Amniotic stem cell (primary cell): ENCODE measurements around the gene SDK1.

ENCODE experiments used
- DNase-seq: peaks from one replicate; lab custom pipeline; 2025; lab: John Stamatoyannopoulos, UW

Gene SDK1

DNA sequence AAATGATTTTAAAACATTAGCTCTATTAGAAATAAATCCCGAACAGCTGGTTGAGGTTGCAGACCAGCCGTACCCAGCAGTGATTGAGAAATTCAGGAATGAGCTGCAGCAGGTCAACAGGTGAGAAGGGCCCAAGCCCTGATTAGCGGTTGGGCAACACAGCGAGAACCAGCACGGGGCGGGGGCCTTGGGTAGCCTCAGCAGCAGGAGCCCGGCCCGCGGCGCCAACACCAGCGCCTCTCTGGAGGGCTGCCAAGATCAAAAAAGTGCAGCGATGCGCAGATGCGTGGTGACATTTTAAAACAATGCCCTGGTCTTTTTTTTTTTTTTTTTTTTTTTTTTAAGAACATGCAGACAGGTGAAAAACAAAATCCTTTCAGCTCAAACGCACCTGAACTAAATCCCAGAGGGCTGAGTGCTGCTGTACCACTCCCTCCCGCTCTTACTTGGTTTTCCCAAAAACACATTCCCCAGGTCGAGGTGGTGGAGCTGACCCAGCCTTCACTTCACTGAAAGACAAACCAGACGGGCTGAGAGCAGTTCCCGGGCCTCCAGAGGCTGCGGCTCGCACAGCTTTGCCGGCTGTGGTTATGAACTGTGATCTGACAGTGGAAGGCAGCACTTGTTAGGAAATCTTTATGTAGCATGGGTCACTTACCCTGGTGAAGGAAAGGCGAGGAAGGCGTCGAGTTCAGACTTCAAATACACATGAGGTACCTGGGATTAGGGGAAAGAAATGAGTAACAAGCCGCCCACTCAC, 579.4 kb downstream of the SDK1 start:
- DNase-seq, result no peak

DNA sequence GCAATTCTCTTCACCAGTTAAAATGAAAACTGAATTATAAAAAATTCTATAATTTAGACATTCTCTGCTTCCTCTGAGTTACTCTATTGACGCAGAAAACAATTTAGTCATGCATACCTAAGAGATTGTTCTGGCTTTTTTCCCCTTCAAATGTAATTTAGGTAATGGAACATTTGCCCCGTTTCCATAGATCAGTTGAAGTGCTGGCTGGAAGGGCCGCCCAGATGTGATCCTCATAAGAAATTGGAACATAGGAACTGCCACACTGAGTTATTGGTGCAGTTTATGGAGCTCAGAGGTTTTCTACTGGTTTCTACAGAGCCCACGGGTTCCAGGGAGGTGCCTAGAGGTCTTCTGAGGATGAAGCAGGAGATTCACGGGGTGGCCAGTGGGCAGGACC, 581.7 kb downstream of the SDK1 start:
- no peak for DNase-seq

DNA sequence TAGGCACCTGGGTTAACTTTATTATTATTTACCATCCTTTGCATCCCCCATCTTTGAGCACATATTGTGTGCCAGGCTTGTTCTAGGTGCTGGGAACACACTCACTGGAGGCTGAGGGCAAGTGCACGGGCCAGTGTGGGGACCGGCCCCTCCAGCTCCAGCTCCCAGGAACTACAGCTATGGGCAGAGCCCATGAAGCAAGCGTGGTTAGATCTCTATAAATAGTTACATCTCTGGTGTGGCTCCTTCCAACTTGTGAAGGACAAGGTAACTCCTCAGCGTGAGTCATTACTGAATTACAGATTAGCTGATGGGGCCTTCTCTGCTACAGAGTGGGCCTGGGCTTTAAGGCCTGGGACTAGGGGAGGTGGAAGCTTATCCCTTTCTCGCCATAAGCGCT, 583.5 kb downstream of the SDK1 start:
- DNase-seq, result no peak

DNA sequence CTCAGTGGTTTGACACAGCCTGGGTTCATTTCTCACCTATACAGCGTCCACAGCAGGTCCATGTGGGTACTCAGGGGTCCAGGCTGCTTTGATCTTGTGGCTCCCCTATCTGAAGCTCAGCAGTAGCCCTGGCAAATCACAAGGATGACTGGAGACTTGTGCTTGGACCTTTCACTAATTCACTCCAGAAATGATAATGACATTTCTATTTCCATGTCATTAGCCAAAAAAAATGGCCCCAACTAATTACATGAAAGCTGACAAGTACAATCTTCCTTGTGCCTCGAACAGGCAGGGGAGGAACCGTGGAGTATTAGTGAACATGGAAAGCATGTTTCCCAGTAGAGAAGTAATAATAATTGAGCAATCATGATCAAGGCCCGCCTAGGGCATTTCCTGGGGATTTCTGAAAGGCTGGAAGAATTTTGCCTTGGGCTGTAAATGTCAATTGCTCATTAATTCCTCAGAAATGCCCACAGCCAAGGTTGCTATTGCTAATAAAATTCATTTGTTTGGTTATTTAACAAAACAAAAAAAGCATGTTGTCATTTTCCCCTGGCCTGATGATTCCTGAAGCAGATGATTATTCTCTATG, 586.1 kb downstream of the SDK1 start:
- DNase-seq, result no peak

DNA sequence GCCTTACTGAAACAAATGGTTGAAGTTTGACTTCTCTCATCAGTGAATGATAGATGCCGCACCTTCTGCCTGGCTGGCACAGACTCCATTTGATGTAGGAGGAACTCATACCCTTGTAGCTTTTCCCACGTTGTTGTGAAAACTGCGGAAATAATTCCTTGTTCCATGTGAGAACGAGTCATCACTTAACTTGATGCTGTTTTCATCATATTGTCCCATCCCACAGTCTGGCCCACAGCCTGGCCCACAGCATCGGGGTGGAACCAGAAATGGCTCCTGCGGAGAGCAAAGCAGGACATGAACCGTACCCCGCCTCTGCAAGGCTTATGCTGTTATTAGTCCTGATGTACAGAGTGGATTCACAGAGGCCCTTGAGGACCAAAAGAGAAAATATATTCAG, 587.0 kb downstream of the SDK1 start:
- no peak for DNase-seq

DNA sequence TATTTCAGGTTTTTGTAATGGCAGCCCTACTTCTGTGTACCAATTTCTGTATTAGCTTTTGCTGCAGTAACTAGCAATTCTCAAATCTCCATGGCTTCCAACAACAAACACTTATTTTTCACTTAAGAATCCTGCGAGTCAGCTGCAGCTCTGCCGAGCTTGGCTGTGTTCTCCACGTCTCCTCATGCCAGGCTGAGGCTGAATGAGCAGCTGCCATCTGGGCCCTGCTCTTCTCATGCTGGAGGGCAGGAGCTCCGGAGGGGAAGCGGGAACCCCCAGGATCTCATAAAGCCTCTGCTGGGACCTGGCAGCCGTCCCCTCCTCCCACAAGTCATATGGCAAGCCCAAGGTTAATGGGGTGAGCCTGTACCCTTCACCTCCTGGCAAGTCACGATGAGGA, 591.1 kb downstream of the SDK1 start:
- DNase-seq, result no peak

DNA sequence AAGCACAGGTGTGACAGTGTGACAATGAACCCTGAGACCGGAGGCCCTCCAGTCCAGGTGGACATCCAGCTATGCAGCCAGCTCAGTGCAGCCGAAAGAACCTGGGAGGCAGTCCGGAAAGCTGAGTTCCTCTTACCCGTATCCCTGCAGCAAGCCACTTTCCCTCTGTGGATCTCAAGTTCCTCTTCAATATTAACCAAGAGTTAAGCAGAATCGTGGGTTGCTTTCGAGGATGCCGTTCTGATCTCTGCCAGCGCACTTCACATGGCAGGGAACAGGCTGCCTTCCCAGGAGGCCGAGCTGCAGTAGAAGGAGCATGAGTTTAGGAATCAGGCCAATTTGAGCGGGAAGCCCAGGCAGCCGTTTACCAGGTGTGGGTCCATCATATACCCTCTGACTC, 591.6 kb downstream of the SDK1 start:
- DNase-seq, result no peak

DNA sequence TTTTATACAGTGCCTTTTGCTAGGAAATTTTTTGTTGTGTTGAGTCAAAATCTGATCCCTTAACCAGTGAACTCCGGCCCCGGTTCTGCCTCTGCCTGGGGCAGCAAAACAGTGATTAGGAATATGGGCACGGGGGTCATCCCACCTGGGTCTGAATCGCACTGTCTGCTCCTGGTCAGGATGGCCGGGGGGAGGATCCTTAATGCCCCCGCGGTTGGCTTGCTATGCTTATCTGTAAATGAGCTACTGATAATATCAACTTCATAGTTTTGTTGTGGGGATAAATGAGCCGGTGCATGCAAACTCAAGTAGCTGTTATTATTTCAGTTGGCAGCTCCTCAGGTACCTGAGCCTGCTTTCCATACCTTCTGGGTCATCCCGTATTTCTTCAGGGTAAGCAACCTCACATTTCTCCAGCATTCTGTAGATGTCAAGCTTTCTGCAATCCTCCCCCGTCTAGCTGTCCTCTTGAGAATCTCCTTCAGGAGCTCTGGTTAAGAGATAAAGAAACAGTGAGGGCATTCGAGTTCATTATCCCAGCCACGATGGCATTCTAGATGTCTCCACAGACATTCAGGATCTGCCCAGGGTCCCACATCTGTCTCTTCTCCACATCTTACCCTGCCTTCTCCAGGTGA, 592.2 kb downstream of the SDK1 start:
- no peak for DNase-seq

DNA sequence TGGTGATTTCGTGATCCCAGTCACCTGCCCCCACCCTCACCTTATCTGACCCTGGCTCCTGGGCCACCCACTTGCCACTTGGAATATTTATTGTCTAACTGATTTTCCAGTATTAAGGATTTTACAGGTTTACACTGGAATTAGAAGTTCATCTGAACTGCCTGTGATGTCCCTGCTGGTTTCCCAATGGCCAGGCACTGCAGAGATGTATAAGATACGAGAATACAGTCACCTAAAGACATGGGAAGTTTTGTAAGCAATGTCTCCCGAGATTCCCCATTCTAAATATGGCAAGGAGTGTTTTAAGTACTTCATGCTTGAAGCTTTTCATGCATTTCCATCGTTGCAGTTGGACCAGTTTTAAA, 592.7 kb downstream of the SDK1 start:
- DNase-seq, result no peak

DNA sequence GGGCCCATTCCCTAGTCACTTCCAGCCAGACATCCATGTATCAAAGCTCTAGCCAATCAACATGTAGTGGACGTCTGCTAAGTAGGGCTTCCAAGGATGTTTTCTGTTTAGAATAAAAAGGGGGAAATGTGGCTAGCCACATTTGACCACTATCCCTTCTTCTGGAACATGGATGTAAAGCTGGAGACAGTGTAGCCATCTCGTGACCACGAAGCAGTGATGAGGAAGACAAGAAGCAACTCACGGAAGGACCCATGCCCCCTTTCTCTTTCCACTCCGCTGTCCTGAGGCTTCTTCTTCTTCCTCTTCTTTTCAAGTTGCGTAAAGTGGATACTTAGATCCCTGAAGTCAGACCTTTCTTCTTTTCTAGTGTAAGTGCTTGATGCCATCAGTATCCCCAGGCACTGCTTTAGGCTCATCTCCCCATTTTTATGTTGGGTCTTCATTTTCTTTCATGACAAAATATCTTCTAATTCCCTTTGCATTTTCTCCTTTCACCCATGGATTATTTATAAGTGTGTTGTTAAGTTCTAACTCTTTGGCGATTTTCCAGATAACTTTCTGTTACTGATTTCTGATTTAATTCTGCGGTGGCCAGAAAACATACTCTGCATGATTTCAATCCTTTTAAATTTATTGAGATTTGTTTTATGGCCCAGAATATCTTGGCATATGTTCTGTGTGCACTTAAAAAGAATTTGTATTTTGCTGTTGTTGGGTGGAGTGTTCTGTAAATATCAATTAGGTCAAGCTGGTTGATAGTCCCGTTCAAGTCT, 594.5 kb downstream of the SDK1 start:
- no peak for DNase-seq

DNA sequence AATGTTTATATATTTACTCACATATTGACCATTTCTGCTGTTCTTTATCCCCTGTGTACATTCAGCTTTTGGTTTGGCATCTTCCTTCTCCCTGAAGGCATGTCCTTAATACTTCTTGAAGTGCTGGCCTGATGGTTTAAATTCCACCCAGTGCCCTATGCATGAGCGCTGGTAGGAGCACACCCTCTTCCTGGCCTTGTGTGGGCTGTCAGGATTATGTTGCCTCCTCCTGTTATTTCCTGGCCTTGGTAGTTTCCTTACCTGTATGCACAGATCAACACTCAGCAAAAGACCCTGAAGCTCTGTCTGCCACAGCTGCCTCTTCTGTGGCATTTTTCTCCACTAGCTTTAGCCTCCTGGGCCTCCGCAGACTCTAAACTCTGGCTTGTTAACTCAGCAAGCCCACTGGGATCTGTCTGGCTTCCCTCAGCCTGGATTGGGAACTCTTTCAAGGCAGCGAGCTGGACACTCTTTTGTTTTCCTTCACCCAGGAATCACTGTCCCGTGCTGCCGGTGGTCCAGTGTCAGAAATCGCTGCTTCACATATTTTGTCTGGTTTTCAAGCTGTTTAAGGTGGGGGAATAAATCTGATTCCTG, 595.2 kb downstream of the SDK1 start:
- no peak for DNase-seq

DNA sequence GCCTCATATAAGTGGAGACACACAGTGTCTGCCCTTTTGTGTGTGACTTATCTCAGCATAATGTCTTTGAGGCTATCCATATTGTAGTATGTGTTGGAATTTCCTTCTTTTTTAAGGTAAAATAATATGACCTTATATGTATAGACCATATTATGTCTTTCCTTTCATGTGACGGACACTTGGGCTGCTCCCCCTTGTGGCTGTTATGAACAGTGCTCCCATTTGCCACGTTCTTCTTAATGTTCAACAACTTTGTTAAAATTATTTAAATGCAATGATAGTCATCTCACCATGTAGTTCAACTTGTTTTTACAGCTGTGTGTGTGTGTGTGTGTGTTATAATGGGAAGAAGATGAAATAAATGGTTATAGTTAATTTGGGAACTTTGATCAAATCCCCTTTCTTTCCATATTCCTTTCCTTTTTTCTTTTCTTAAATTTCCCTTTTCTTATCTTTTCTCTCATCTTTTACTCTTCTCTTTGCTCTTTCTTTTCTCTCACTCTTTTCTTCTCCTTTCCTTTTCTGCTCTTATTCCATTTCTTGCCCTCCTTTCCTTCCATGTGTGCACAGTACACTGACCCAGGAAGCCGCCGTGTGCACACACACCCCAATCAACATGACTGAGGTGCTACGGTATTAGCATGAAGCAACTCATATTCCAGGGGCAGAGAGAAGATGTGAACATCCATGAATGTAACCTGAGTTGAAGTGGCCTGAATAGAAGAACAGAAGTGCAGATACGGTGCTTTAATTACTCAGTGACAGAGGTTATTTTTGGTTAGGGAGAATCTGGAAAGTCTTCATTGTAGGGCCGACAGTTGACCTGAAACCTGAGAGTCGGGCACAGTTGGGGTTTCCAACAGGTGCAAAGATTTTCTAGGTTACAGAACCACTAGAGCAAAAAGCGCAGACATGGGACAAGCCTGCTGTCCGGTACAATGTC, 596.6 kb downstream of the SDK1 start:
- no peak for DNase-seq

DNA sequence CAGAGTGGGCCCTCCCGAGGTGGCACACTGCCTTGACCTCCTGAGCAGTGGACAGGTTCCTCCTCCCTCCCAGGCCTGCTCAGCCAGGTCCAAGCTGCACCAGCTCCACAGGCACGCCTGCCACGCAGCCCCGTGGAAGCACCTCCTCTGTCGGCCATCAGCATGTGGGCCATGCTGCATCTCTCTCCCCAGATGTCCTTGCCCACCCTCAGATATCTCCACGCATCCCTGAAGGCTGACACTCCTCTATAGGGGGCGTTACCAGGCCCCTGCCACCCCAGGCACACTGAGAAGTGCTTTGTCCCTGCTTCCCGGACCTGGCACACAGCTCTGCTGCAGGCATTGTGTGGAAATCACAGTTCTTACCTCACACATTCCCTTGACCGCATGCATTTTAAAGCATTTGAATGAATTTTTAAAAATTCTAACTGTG, 598.5 kb downstream of the SDK1 start:
- DNase-seq, result no peak

DNA sequence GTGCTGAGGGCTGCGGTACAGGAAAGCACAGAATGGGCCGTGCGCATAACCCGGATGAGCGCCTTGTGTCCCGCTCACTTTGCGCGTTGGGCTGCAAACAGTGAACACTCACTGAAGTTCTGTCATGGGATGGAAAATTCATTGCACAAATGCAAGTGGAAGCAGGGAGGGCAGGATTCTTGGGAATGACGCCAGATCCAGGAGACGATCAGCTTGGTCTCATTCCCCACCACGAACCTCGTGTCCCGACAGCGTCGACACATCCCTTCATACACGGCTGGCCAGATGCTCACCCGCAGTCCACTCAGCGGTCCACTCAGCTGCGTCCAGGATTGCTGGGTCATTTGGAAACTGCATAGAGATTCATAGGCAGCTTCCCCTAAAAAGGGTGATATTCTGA, 607.1 kb downstream of the SDK1 start:
- DNase-seq, result no peak

DNA sequence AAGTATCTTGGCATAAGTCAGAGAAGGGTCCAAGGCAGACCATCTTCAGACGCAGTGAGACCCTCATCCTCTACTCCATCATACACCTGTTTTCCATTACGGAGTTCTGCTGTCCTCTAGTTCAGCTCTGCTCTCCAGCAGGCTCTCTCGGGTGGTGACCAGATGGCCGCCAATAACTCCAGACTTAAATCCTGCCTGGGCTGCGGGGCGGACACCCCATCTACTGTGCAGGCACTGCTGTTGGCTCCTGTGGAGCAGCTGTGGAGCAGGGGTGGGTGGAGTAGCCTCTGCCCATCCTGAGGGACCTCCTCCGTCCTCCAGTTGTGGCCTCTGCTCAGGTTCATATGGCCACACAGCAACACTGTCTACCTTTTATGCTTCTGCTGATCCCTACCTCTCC, 608.1 kb downstream of the SDK1 start:
- DNase-seq, result no peak

DNA sequence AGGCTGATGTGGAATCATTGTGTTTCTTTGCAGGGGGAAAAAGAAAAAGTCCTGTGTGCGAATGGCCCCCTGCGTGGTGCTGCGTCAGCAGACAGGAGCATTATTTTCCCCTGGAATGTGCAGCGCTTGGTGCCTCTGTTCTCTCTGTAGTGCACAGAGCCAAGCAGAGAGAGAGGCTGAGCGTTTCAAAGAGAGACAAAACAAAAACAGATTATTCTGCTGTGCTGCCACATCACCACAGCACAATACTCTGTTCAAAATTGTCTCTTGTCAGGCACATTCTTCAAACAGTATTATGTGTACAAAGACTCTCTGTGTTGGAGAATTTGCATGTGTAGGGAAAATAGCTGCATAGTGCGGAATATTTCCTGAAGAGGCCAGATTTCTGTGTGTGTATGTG, 609.0 kb downstream of the SDK1 start:
- no peak for DNase-seq

DNA sequence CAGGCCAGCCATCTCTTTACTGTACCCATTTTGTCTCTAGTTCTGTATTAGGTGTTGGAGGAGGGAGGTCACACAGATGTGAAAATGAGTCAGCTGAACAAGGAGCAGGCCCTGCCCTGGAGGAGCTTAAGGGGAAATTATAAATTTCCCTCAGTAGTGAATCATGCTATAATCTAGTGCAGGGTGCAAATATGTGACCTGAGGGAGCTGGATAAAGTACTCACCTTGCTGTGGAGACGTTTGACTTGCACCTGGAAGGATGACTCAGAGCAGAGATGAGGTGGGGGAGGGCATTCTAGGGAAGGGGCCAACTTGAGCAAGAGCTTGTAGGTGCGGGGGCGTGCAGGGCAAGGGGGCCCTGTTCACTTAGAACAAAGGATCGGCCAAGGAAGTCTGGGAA, 610.6 kb downstream of the SDK1 start:
- no peak for DNase-seq

DNA sequence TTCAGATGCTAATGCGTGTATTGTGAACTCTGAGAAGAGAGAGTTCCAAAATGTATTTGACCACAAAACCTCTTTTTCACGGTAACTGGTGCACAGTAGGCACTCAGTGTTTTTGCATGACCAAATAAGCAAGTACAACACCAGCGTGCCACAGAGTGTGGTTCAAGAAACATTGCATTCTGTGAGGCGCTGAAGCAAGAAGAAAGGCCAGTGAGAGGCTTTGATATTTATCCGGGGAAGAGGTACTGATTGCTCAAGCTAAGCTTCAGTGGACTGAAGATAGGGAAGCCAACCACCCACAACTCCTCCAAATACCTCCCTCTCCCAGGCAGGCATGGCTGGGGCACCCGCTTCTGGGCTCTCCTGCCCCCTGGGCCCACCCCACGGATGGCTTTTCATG, 611.2 kb downstream of the SDK1 start:
- no peak for DNase-seq

DNA sequence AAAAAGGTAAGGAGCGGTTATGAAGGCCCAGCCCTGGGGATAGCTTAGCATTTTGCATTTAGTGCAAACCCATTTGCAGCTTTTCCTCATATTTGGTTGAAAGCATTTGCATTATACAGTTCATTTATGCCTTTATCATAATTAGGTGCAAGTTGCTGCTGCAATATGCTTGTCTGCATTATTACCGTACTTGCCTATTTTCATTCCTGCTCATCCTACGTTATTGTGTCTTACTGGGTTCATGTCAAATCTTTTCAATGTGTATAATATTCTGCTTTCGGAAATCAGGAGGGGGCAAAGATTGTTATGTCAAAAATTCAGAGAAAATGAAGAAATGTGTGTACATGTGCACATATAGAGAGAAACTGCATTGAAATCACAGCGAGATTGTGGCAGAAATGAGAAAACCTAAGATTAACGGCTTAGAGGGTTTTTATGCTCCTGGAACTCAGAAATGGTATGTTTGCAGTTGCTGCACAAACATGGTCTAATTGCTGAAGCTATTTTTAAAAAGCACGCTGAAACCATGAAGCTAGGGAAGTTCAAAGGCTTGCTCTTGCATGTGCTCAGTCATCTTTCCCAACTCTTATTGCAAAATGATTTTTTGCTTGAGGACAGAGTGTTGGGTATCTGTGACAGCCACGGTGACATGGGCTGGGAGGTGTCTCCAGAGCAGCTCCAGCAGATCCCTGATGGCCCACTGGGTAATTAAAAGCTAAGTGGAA, 613.2 kb downstream of the SDK1 start:
- no peak for DNase-seq

DNA sequence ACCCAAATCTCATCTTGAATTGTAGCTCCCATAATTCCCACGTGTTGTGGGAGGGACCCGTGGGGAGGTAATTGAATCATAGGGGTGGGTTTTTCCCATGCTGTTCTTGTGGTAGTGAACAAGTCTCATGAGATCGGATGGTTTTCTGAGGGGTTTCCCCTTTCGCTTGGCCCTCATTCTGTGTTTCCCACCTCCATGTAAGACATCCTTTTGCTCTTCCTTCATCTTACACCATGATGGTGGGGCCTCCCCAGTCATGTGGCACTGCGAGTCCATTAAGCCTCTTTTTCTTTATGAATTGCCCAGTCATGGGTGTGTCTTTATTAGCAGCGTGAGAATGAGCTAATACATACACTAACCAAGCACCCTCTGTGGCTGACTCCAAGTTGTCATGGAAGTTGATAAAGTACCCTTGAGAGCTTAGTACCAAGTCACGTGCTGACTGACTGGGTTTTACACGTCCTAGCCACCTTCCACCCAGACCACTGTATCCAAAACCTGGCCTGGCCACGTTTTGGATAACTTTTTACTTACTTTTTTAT, 614.4 kb downstream of the SDK1 start:
- no peak for DNase-seq
